ENCODE data around the gene CLDN9.

Gene CLDN9

GRCh38 chr16:2967721-2968161 is 45.0 kb upstream of the CLDN9 start:
- Histone ChIP-seq H3K9ac (ENCODE audit: insufficient read length) (no peak overlapping the region), H3K27ac (no peak overlapping the region), H3K4me3 (no peak overlapping the region), H3K9me3 (ENCODE audit: low read depth, low read length) (no peaks in the 10 kb centered on the region), H3K36me3 (ENCODE audit: insufficient read depth, low read length) (peaks cover 6% of the 10 kb centered on the region; the same call in 1 of the 2 replicates)
- TF ChIP-seq POLR2AphosphoS5 (IDR thresholded peaks at IDR 0.05; ENCODE audit: borderline replicate concordance, low read depth, low read length) (no peak), EZH2 (IDR thresholded peaks at IDR 0.05) (no peak), FOXP2 (optimal IDR thresholded peaks at IDR 0.05; ENCODE audit: control extremely low read depth, extremely low read length, insufficient read depth) (no peak)
- DNase-seq (ENCODE audit: low read depth, low spot score), result no peak

GRCh38 chr16:2968368-2968737 is 44.4 kb upstream of the CLDN9 start:
- peak overlapping the region; percentile 88 for H3K4me3 ChIP-seq

GRCh38 chr16:2968738-2969544 is 43.8 kb upstream of the CLDN9 start, which contains the start of gene PAQR4:
PAQR4 (plus strand) TSS chr16:2969348; CDS start chr16:2969675, 327 bp downstream.
- DNase-seq (ENCODE audit: low read depth, low spot score), result no peak
- peak within 1 kb of the TSS; percentile 88 for H3K4me3 ChIP-seq
- H3K36me3 ChIP-seq (ENCODE audit: insufficient read depth, low read length), result peaks cover 6% of the 10 kb centered on the region; the same call in 1 of the 2 replicates
- H3K9me3 ChIP-seq (ENCODE audit: low read depth, low read length), result no peaks in the 10 kb centered on the region
- H3K9ac ChIP-seq (ENCODE audit: insufficient read length), result peak within 1 kb of the TSS; percentile 81
- TF ChIP-seq FOXP2 (optimal IDR thresholded peaks at IDR 0.05; ENCODE audit: control extremely low read depth, extremely low read length, insufficient read depth), result no peak
- TF ChIP-seq EZH2 (IDR thresholded peaks at IDR 0.05), result no peak
- no peak; the same call in 1 of the 2 replicates for TF ChIP-seq POLR2AphosphoS5 (IDR thresholded peaks at IDR 0.05; ENCODE audit: borderline replicate concordance, low read depth, low read length)
- H3K27ac ChIP-seq, result peak within 1 kb of the TSS; percentile 5; the same call in 1 of the 2 replicates

More at GRCh38 chr16:2968368-2968737, 44.4 kb upstream of the CLDN9 start:
- Histone ChIP-seq H3K36me3 (ENCODE audit: insufficient read depth, low read length) (peaks cover 6% of the 10 kb centered on the region; the same call in 1 of the 2 replicates), H3K9ac (ENCODE audit: insufficient read length) (no peak overlapping the region), H3K9me3 (ENCODE audit: low read depth, low read length) (no peaks in the 10 kb centered on the region), H3K27ac (no peak overlapping the region)
- TF ChIP-seq FOXP2 (optimal IDR thresholded peaks at IDR 0.05; ENCODE audit: control extremely low read depth, extremely low read length, insufficient read depth) (no peak), POLR2AphosphoS5 (IDR thresholded peaks at IDR 0.05; ENCODE audit: borderline replicate concordance, low read depth, low read length) (no peak), EZH2 (IDR thresholded peaks at IDR 0.05) (no peak)
- DNase-seq (ENCODE audit: low read depth, low spot score), result no peak

GRCh38 chr16:2969545-2970521 is 42.9 kb upstream of the CLDN9 start:
- DNase-seq (ENCODE audit: low read depth, low spot score), result no peak
- Histone ChIP-seq H3K9ac (ENCODE audit: insufficient read length) (peak overlapping the region; percentile 81), H3K36me3 (ENCODE audit: insufficient read depth, low read length) (peaks cover 8% of the 10 kb centered on the region; the same call in 1 of the 2 replicates), H3K4me3 (peak overlapping the region; percentile 88), H3K27ac (peak overlapping the region; percentile 5; the same call in 1 of the 2 replicates), H3K9me3 (ENCODE audit: low read depth, low read length) (no peaks in the 10 kb centered on the region)
- TF ChIP-seq FOXP2 (optimal IDR thresholded peaks at IDR 0.05; ENCODE audit: control extremely low read depth, extremely low read length, insufficient read depth) (no peak), EZH2 (IDR thresholded peaks at IDR 0.05) (no peak), POLR2AphosphoS5 (IDR thresholded peaks at IDR 0.05; ENCODE audit: borderline replicate concordance, low read depth, low read length) (peak; percentile 62)

GRCh38 chr16:2970563-2970962 is 42.2 kb upstream of the CLDN9 start:
- Histone ChIP-seq H3K9me3 (ENCODE audit: low read depth, low read length) (no peaks in the 10 kb centered on the region), H3K9ac (ENCODE audit: insufficient read length) (peak overlapping the region; percentile 81), H3K27ac (peak overlapping the region; percentile 5; the same call in 1 of the 2 replicates), H3K4me3 (peak overlapping the region; percentile 88), H3K36me3 (ENCODE audit: insufficient read depth, low read length) (peaks cover 15% of the 10 kb centered on the region; the same call in 1 of the 2 replicates)
- no peak for TF ChIP-seq POLR2AphosphoS5 (IDR thresholded peaks at IDR 0.05; ENCODE audit: borderline replicate concordance, low read depth, low read length)
- DNase-seq (ENCODE audit: low read depth, low spot score), result no peak

GRCh38 chr16:2971134-2971984 is 41.4 kb upstream of the CLDN9 start:
- no peak for TF ChIP-seq EZH2 (IDR thresholded peaks at IDR 0.05)
- TF ChIP-seq FOXP2 (optimal IDR thresholded peaks at IDR 0.05; ENCODE audit: control extremely low read depth, extremely low read length, insufficient read depth), result no peak
- TF ChIP-seq POLR2AphosphoS5 (IDR thresholded peaks at IDR 0.05; ENCODE audit: borderline replicate concordance, low read depth, low read length), result peak; percentile 33; the same call in 1 of the 2 replicates
- no peak for DNase-seq (ENCODE audit: low read depth, low spot score)
- Histone ChIP-seq H3K9me3 (ENCODE audit: low read depth, low read length) (no peaks in the 10 kb centered on the region), H3K9ac (ENCODE audit: insufficient read length) (no peak overlapping the region), H3K36me3 (ENCODE audit: insufficient read depth, low read length) (peaks cover 20% of the 10 kb centered on the region; the same call in 1 of the 2 replicates), H3K27ac (no peak overlapping the region), H3K4me3 (peak overlapping the region; percentile 88)

GRCh38 chr16:2971985-2972784 is 40.5 kb upstream of the CLDN9 start:
- TF ChIP-seq EZH2 (IDR thresholded peaks at IDR 0.05) (no peak), FOXP2 (optimal IDR thresholded peaks at IDR 0.05; ENCODE audit: control extremely low read depth, extremely low read length, insufficient read depth) (no peak), POLR2AphosphoS5 (IDR thresholded peaks at IDR 0.05; ENCODE audit: borderline replicate concordance, low read depth, low read length) (no peak; the same call in 1 of the 2 replicates)
- no peak overlapping the region for H3K9ac ChIP-seq (ENCODE audit: insufficient read length)

More at GRCh38 chr16:2971985-2972784, 40.5 kb upstream of the CLDN9 start:
- H3K4me3 ChIP-seq, result no peak overlapping the region
- no peak for DNase-seq (ENCODE audit: low read depth, low spot score)
- peaks cover 20% of the 10 kb centered on the region; the same call in 1 of the 2 replicates for H3K36me3 ChIP-seq (ENCODE audit: insufficient read depth, low read length)
- no peaks in the 10 kb centered on the region for H3K9me3 ChIP-seq (ENCODE audit: low read depth, low read length)
- H3K27ac ChIP-seq, result no peak overlapping the region
